ENCODE data around the gene CADPS2.

GRCh38 chr7:122652876-122653275, 233.4 kb downstream of the CADPS2 start:
- TF ChIP-seq CTCF (conservative IDR thresholded peaks at IDR 0.05 in 1 of 2, IDR thresholded peaks at IDR 0.05 in 1 of 2; ENCODE audit: extremely low read depth in 1 of 2, insufficient read depth in 1 of 2, low read depth in 1 of 2, low read length in 2 of 2), result no peak
- no peak for TF ChIP-seq EZH2 (IDR thresholded peaks at IDR 0.05; ENCODE audit: borderline replicate concordance, low read length)
